ENCODE results near the gene TMEM72. TPM values are rescaled to one million over a fixed set of nuclear protein-coding genes. Genes with fewer than 3 reads are reported as not detected.

The TMEM72 gene
- total RNA-seq, 1 experiment from 2014 or later = not detected

DNA sequence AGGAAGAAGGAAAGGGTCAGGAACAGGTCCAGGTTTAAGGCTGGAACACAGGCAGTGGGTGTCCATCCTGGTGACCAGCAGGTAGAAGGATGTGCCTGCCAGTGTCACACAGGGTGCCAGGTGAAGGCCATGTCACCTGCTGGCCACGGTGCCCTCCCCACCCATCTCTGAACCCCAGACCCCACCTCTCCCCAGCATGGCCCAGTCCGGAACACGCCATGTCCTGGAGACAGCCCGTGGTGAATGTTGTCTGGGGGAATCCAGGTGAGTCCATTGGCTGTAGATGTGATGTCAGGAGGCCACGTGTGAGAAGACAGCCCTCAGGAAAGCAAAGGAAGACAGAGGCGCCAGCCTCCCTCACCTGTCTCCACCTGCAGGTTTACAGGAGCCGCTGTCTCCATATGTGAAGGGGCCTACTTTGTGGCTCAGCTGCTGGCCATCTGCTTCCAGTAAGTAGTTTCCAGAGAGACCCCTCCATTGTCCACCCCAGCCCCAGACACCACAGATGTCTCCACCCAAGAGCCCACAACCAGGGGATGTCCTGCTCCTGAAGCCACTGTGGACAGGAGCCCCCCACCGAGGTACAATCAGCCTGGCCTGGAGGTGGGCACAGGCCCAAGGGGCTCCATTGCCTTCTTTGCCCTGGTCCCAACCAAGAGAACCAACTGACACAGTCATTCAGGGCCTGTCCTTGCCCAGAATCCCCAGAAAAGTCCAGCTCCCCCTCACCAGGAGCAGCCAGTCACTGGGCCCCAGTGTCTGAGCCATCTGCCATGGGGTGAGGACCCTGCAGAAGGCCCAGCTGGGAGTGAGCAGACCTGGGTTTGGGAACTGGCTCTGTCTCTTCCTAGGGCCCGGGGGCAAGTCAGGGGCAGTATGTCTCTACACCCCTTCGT is 20.7 kb downstream of the TMEM72 start:
- Histone ChIP-seq H3K9ac (ENCODE audit: low read length) (no peak overlapping the region), H3K9me3 (ENCODE audit: low read length) (no peaks in the 10 kb centered on the region), H3K9me2 (replicated peaks; ENCODE audit: insufficient read depth, low read length) (no peaks in the 10 kb centered on the region), H3K27me3 (ENCODE audit: low read length) (no peaks in the 10 kb centered on the region), H3K4me3 (ENCODE audit: low read length) (no peak overlapping the region), H4K20me1 (ENCODE audit: insufficient read depth, low read depth, low read length) (no peaks in the 10 kb centered on the region), H3K36me3 (ENCODE audit: insufficient read depth, low read length) (no peaks in the 10 kb centered on the region), H3K4me2 (ENCODE audit: low read depth, low read length, poor library complexity, severe bottlenecking) (no peak overlapping the region), H2AFZ (ENCODE audit: low read length) (no peak overlapping the region), H3K4me1 (ENCODE audit: low read length) (peaks cover 13% of the 10 kb centered on the region), H3K27ac (ENCODE audit: low read length) (no peak overlapping the region), H3K79me2 (ENCODE audit: low read length) (no peaks in the 10 kb centered on the region)
- no peak for DNase-seq

- no peak overlapping the region for H2AFZ ChIP-seq (ENCODE audit: low read length)
- H3K4me2 ChIP-seq (ENCODE audit: low read depth, low read length, poor library complexity, severe bottlenecking) = no peak overlapping the region
- 0 out of 2 replicates have a peak overlapping the region, but pooled peaks have one; percentile 26 for H3K9ac ChIP-seq (ENCODE audit: low read length)
Measured at GRCh38 chr10:44932517-44933450, 21.6 kb downstream of the TMEM72 start.

GRCh38 chr10:44933451-44934321 is 22.5 kb downstream of the TMEM72 start:
- Histone ChIP-seq H3K4me2 (ENCODE audit: low read depth, low read length, poor library complexity, severe bottlenecking) (no peak overlapping the region), H3K9ac (ENCODE audit: low read length) (no peak overlapping the region), H4K20me1 (ENCODE audit: insufficient read depth, low read depth, low read length) (no peaks in the 10 kb centered on the region), H3K4me1 (ENCODE audit: low read length) (peaks cover 13% of the 10 kb centered on the region), H3K4me3 (ENCODE audit: low read length) (no peak overlapping the region), H3K27me3 (ENCODE audit: low read length) (no peaks in the 10 kb centered on the region), H3K9me2 (replicated peaks; ENCODE audit: insufficient read depth, low read length) (no peaks in the 10 kb centered on the region), H3K36me3 (ENCODE audit: insufficient read depth, low read length) (no peaks in the 10 kb centered on the region), H3K9me3 (ENCODE audit: low read length) (no peaks in the 10 kb centered on the region), H2AFZ (ENCODE audit: low read length) (no peak overlapping the region), H3K27ac (ENCODE audit: low read length) (no peak overlapping the region), H3K79me2 (ENCODE audit: low read length) (no peaks in the 10 kb centered on the region)
- DNase-seq = no peak

More at GRCh38 chr10:44932517-44933450, 21.6 kb downstream of the TMEM72 start:
- peak; percentile 95 for DNase-seq
- Histone ChIP-seq H4K20me1 (ENCODE audit: insufficient read depth, low read depth, low read length) (no peaks in the 10 kb centered on the region), H3K36me3 (ENCODE audit: insufficient read depth, low read length) (no peaks in the 10 kb centered on the region), H3K79me2 (ENCODE audit: low read length) (no peaks in the 10 kb centered on the region), H3K27ac (ENCODE audit: low read length) (no peak overlapping the region), H3K9me2 (replicated peaks; ENCODE audit: insufficient read depth, low read length) (no peaks in the 10 kb centered on the region), H3K9me3 (ENCODE audit: low read length) (no peaks in the 10 kb centered on the region), H3K4me3 (ENCODE audit: low read length) (no peak overlapping the region), H3K27me3 (ENCODE audit: low read length) (no peaks in the 10 kb centered on the region), H3K4me1 (ENCODE audit: low read length) (peaks cover 13% of the 10 kb centered on the region)

GRCh38 chr10:44934416-44935200 is 23.5 kb downstream of the TMEM72 start:
- DNase-seq = no peak

GRCh38 chr10:44935201-44935965 is 24.2 kb downstream of the TMEM72 start:
- Histone ChIP-seq H3K4me2 (ENCODE audit: low read depth, low read length, poor library complexity, severe bottlenecking) (no peak overlapping the region), H3K9ac (ENCODE audit: low read length) (no peak overlapping the region), H3K27me3 (ENCODE audit: low read length) (no peaks in the 10 kb centered on the region), H3K9me3 (ENCODE audit: low read length) (no peaks in the 10 kb centered on the region), H3K36me3 (ENCODE audit: insufficient read depth, low read length) (no peaks in the 10 kb centered on the region), H4K20me1 (ENCODE audit: insufficient read depth, low read depth, low read length) (no peaks in the 10 kb centered on the region), H3K9me2 (replicated peaks; ENCODE audit: insufficient read depth, low read length) (no peaks in the 10 kb centered on the region), H2AFZ (ENCODE audit: low read length) (no peak overlapping the region), H3K27ac (ENCODE audit: low read length) (no peak overlapping the region), H3K4me1 (ENCODE audit: low read length) (peaks cover 20% of the 10 kb centered on the region), H3K4me3 (ENCODE audit: low read length) (no peak overlapping the region), H3K79me2 (ENCODE audit: low read length) (no peaks in the 10 kb centered on the region)
- no peak for DNase-seq

More at GRCh38 chr10:44934416-44935200, 23.5 kb downstream of the TMEM72 start:
- no peak overlapping the region for H3K4me3 ChIP-seq (ENCODE audit: low read length)
- H3K27me3 ChIP-seq (ENCODE audit: low read length) = no peaks in the 10 kb centered on the region
- H4K20me1 ChIP-seq (ENCODE audit: insufficient read depth, low read depth, low read length) = no peaks in the 10 kb centered on the region
- H3K9ac ChIP-seq (ENCODE audit: low read length) = no peak overlapping the region
- no peaks in the 10 kb centered on the region for H3K9me2 ChIP-seq (replicated peaks; ENCODE audit: insufficient read depth, low read length)
- no peaks in the 10 kb centered on the region for H3K36me3 ChIP-seq (ENCODE audit: insufficient read depth, low read length)
- H3K4me2 ChIP-seq (ENCODE audit: low read depth, low read length, poor library complexity, severe bottlenecking) = no peak overlapping the region
- H3K79me2 ChIP-seq (ENCODE audit: low read length) = no peaks in the 10 kb centered on the region
- no peaks in the 10 kb centered on the region for H3K9me3 ChIP-seq (ENCODE audit: low read length)
- H3K27ac ChIP-seq (ENCODE audit: low read length) = no peak overlapping the region
- no peak overlapping the region for H2AFZ ChIP-seq (ENCODE audit: low read length)
- peaks cover 20% of the 10 kb centered on the region for H3K4me1 ChIP-seq (ENCODE audit: low read length)

DNA sequence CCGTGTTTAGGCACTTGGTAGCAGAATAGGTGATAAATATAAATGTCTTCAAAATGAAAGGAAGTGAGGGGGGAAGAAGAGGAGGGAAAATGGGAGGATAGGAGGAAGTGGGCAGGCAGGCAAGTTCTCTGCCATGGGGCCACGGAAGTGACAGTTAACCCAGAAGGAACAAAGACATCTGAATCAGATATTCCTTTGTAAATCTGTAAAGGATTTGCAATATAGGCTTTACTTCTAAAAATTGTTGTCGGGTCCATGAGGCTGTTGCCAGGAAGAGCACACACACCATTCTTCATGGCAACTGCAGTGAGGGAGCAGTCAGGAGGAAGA is 24.8 kb downstream of the TMEM72 start:
- Histone ChIP-seq H3K27me3 (ENCODE audit: low read length) (no peaks in the 10 kb centered on the region), H3K79me2 (ENCODE audit: low read length) (no peaks in the 10 kb centered on the region), H2AFZ (ENCODE audit: low read length) (no peak overlapping the region), H3K27ac (ENCODE audit: low read length) (no peak overlapping the region), H4K20me1 (ENCODE audit: insufficient read depth, low read depth, low read length) (no peaks in the 10 kb centered on the region), H3K9ac (ENCODE audit: low read length) (no peak overlapping the region), H3K4me2 (ENCODE audit: low read depth, low read length, poor library complexity, severe bottlenecking) (no peak overlapping the region), H3K4me3 (ENCODE audit: low read length) (no peak overlapping the region), H3K9me2 (replicated peaks; ENCODE audit: insufficient read depth, low read length) (no peaks in the 10 kb centered on the region), H3K4me1 (ENCODE audit: low read length) (peaks cover 20% of the 10 kb centered on the region), H3K9me3 (ENCODE audit: low read length) (no peaks in the 10 kb centered on the region), H3K36me3 (ENCODE audit: insufficient read depth, low read length) (no peaks in the 10 kb centered on the region)
- DNase-seq = no peak

Data from Karpas-422 (cell line).